Head of caudate nucleus (tissue), 42 donors: ENCODE measurements around the gene PNRC1.
A peak's percentile ranks its signal among the peaks of the same experiment; 100 is the strongest.
"Not testable (repeated sequence)": the region's sequence is repeated elsewhere in the genome, so short reads cannot be mapped to it uniquely, and the experiment has no call there.

Experiments
- DNase-seq, 42 donors: peaks; one replicate each; pipeline versions ENCODE4 v3.0.0 to v3.0.0-alpha.2; 2020 to 2021; ENCODE audit warnings: mixed read lengths in 7 of 42
- intact Hi-C: fragments of 100-400 bp; cut with DNase I; formaldehyde crosslinking; loops from one replicate; pipeline ENCODE4 v1.15.0; 2022

The PNRC1 gene

GRCh38 chr6:89080281-89081128 lies at the start of gene PNRC1:
TSS of gene PNRC1 (plus strand) at chr6:89080751. CDS start at chr6:89080895, 144 bp downstream.
- intact Hi-C loops: loop anchor here (5.0 to 10.0 kb wide), 2 partner anchors 118 to 1926 kb away; partner anchors contain the start of genes RNGTT and ZNF292
- DNase-seq: peak; percentile 100

DNA sequence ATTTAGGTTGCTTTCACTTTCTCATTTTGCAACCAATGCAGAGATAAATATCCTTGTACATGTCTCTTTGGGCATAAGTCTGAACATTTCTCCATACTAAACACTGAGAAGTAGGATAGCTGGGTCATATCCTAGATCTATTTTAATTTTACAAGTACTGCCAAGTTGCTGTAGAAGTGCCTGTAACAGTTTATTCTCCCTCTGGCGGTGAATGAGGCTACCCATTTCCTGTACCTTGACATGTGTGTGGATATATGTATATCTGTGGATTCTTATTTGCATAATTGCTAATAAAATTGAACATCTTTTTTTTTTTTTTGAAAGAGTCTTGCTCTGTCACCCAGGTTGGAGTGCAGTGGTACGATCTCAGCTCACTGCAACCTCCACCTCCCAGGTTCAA lies 48.0 kb upstream of the PNRC1 start:
- intact Hi-C loops: no loop called here

DNA sequence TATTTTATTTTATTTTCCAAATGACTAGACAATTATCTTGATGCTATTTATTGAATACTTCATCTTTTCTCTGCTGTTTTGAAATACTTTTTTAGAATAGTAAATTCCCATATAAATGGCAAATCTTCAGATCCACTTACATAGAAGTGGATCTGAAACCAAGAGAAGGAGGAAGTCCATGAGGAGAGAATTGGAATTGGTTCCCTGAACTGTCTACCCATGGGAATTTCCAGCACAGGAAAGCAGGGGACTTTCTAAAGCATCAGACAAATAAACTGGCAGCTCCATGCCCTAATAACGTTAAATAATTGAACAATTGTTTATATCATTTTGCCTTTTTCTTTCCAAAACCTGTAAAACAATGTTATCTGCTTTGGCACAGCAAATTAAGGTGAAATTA lies 47.1 kb upstream of the PNRC1 start:
- no peak for DNase-seq
- intact Hi-C loops: no loop called here

More for the DNA sequence above, 48.0 kb upstream of the PNRC1 start:
- no peak for DNase-seq

DNA sequence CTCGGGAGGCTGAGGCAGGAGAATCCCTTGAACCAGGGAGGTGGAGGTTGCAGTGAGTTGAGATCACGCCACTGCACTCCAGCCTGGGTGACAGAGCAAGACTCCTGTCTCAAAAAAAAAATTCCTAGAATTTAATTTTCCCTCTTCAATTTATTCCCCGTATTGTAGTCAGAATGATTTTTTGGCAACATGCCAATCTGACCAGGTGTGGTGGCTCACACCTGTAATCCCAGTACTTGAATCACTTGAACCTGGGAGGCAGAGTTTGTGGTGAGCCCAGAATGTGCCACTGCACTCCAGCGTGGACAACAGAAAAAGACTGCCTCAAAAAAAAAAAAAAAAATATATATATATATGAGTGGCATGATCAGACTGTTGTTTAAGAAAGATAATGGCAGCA lies 46.4 kb upstream of the PNRC1 start:
- intact Hi-C loops, DNase-seq: not testable (repeated sequence)

DNA sequence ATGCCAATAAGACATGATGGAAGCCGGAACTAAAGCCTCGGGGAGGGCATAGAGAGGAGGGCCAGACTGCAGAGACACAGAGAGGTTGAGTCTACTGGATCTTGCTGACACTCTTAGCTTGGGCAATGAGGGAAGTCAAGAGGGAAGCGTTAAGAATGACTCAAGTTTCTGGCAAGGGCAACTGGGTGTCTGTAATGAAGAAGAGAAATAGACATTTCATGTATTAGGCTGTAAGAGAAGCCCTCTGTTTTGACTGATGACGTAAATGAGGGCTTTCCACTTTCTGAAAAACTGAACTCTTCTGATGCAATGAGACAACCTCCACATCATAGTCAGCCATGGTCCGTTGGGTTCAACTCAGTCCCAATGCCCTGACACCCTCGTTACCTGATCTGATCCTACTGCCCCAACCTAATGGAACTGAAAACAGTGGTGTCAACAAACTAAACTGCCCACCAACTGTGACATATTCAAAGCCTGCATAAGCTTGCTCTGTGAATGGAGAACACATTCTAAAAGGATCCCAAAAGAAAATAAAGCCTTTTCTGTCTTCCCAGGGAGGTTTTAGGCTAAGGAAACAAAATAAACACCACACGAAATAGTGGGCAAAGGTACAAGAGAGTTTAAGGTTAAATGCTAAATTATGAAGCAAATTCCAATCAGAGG lies 45.8 kb upstream of the PNRC1 start:
- intact Hi-C loops: no loop called here
- peak in 14 of 42 donors; percentile 15 to 54 (median 26) for DNase-seq

DNA sequence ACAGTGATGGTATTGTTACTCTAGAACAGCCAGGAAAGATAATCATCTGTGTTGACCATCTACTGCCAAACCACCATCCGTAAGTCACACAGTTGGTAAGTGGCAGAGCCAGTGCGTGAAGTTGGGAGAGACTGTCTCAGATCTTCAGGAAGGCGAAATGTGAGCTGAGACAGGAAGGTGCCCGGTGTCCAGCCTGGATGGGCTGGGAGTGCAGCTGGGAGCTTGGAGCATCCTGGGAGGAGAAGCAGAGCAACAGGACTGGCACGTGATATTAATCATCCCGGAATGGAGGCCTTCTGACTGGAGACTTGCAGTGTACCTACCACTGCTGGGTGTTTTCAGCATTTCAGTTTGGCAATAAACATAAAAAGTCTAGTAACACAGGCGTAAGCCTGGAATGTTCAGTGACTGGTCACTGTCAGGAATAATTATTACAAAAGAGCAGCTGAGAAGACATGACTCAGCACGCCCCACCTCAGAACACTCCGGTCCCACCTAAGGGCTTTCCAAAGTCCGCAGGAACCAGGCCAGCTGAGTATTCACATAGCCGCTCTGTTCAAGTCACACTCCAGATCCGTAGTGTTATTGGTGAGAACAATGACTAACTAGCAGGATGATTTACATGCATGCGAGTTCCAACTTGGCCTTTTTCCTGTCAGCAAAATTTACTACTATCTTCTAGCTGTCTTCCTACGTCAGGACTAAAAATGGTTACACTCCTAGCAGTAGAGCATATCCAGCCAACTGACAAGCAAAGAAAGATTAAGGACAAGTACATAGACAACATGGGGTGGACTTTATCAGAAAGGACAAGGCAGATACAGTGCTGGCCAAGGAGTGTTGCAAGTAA lies 45.1 kb upstream of the PNRC1 start:
- DNase-seq: peak in 22 of 42 donors; percentile 5 to 81 (median 27)
- intact Hi-C loops: no loop called here

GRCh38 chr6:89037141-89037900 lies 43.2 kb upstream of the PNRC1 start:
- DNase-seq: no peak
- intact Hi-C loops: no loop called here

DNA sequence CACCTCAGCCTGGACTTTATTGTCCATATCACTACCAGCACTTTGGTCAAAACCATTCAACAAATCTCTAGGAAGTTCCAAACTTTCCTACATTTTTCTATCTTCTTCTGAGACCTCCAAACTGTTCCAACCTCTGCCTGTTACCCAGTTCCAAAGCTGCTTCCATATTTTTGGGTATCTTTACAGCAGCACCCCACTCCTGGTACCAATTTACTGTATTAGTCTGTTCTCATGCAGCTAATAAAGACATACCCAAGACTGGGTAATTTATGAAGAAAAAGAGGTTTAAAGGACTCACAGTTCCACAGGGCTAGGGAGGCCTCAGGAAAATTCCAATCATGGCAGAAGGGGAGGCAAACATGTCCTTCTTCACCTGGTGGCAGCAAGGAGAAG lies 42.7 kb upstream of the PNRC1 start:
- DNase-seq, intact Hi-C loops: not testable (repeated sequence)

GRCh38 chr6:89042664-89043063 lies 37.9 kb upstream of the PNRC1 start:
- intact Hi-C loops: no loop called here
- DNase-seq: no peak

DNA sequence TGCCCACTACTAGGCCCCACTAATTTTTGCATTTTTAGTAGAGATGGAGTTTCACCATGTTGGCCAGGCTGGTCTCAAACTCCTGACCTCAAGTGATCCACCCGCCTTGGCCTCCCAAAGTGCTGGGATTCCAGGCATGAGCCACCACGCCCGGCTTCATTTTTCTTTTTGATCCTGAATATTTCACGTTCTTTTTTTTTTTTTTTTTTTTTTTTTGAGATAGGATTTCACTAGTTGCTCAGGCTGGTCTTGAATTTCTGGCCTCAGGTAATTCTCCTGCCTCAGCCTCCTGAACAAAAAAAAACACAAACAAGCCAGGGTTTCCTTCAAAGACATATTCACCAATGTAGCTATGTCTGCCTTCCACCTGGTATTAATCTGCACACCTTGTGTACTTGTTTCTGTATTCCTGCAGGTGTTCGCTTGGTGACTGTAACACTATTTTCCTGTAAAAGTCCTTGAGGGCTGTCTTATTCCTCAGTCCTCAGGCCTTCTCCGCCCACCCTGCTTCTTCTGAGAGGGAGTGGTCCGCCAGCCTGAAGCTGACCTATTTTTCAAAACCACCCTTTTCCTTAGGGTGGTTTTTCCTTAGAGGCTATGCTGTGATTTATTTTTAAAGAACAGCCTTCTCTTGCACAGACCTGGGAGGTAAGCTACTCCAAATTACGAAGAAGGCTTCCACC lies 36.1 kb upstream of the PNRC1 start:
- intact Hi-C loops: no loop called here
- no peak for DNase-seq

- intact Hi-C loops: no loop called here
- DNase-seq: peak in 25 of 42 donors; percentile 5 to 57 (median 27)
These were observed 35.6 kb upstream of the PNRC1 start for GRCh38 chr6:89045011-89045387.

GRCh38 chr6:89045576-89045975 lies 35.0 kb upstream of the PNRC1 start:
- no peak for DNase-seq
- intact Hi-C loops: no loop called here

DNA sequence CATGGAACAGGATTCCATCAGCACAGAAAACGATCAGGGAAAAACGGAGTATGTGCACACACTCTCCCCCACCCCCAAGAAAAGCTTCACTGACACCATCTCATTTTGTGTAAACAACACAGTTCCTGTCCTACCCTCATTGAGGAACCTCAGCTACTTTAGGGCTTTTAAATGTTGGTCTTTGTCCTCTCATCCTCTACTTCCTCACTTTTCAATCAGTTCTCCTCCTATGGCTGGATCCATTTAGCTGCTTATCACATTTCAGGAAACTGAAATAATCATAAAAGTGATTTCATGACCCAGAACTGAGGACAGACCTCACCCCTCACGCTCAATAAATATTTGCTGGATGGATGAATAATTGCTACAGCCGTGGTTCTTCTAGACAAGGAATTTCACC lies 33.1 kb upstream of the PNRC1 start:
- intact Hi-C loops: no loop called here
- no peak for DNase-seq

DNA sequence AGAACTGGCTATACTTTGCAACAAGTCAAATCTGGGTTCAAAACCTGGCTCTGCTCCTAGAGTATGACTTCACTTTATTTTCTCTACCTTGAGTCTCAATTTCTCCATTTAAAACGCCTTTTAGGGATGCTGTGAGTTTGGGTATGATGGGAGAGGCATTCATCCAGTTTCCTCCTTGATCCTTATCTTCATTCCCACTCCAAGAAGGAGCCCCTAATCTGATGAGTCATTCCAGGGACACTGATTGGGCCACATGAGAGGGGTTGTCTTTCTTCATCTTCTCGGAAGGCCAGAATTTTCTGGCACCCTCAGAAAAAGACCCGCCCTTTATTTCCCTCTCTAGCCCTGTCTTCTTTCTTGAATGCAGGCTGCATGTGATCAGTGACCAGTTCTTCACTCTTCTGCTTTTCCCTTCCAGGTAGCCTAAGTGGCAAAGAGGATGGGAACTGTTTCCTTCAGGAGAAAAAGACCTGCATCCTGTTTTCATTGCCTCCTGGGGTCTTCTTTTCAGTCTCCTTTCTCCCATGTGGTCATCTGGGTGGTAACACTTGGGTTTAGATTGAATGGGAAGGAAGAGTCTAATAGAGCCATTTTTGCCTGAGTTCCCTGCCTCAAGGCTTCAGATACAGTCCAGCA lies 32.1 kb upstream of the PNRC1 start:
- intact Hi-C loops: no loop called here
- DNase-seq: peak in 1 of 42 donors; percentile 12

GRCh38 chr6:89048985-89049384 lies 31.6 kb upstream of the PNRC1 start:
- DNase-seq: peak in 1 of 42 donors; percentile 13
- intact Hi-C loops: no loop called here

- peak in 1 of 42 donors; percentile 17 for DNase-seq
- intact Hi-C loops: no loop called here
These were observed 30.4 kb upstream of the PNRC1 start for GRCh38 chr6:89050155-89050554.

- DNase-seq: no peak
These were observed 29.9 kb upstream of the PNRC1 start for GRCh38 chr6:89050697-89051096.

GRCh38 chr6:89051676-89052075 lies 28.9 kb upstream of the PNRC1 start:
- peak in 1 of 42 donors; percentile 17 for DNase-seq
- intact Hi-C loops: no loop called here

More at GRCh38 chr6:89050697-89051096, 29.9 kb upstream of the PNRC1 start:
- intact Hi-C loops: no loop called here
